Measurements from ENCODE around the gene KLHL25.

The KLHL25 gene

GRCh38 chr15:85723960-85724945 is 70.5 kb downstream of the KLHL25 start:
- no peak overlapping the region for H3K4me2 ChIP-seq (ENCODE audit: low read length)
- no peaks in the 10 kb centered on the region for H3K4me1 ChIP-seq
- H3K27ac ChIP-seq, result no peak overlapping the region
- H3K79me2 ChIP-seq, result no peaks in the 10 kb centered on the region
- no peak overlapping the region for H3K9ac ChIP-seq
- H3K4me3 ChIP-seq (ENCODE audit: low read depth, low read length), result no peak overlapping the region
- H3K27me3 ChIP-seq (ENCODE audit: control insufficient read depth, insufficient read depth, low read length), result no peaks in the 10 kb centered on the region
- no peak overlapping the region for H2AFZ ChIP-seq
- no peak for TF ChIP-seq CTCF (IDR thresholded peaks at IDR 0.05)
- no peaks in the 10 kb centered on the region for H3K9me3 ChIP-seq (ENCODE audit: control insufficient read depth, low read length)
- no peaks in the 10 kb centered on the region for H3K36me3 ChIP-seq (ENCODE audit: control insufficient read depth, insufficient read depth, low read length)

GRCh38 chr15:85722374-85723152 is 72.2 kb downstream of the KLHL25 start:
- no peaks in the 10 kb centered on the region for H3K36me3 ChIP-seq (ENCODE audit: control insufficient read depth, insufficient read depth, low read length)
- no peak overlapping the region for H2AFZ ChIP-seq
- no peak overlapping the region for H3K4me3 ChIP-seq (ENCODE audit: low read depth, low read length)
- no peak for TF ChIP-seq CTCF (IDR thresholded peaks at IDR 0.05)
- H3K79me2 ChIP-seq, result no peaks in the 10 kb centered on the region
- no peaks in the 10 kb centered on the region for H3K27me3 ChIP-seq (ENCODE audit: control insufficient read depth, insufficient read depth, low read length)
- H3K9ac ChIP-seq, result no peak overlapping the region
- H3K9me3 ChIP-seq (ENCODE audit: control insufficient read depth, low read length), result no peaks in the 10 kb centered on the region
- no peaks in the 10 kb centered on the region for H3K4me1 ChIP-seq
- no peak overlapping the region for H3K27ac ChIP-seq
- no peak overlapping the region for H3K4me2 ChIP-seq (ENCODE audit: low read length)

GRCh38 chr15:85718981-85719380 is 75.7 kb downstream of the KLHL25 start:
- no peak overlapping the region for H2AFZ ChIP-seq
- no peak overlapping the region for H3K9ac ChIP-seq
- no peak overlapping the region for H3K4me3 ChIP-seq (ENCODE audit: low read depth, low read length)
- no peaks in the 10 kb centered on the region for H3K9me3 ChIP-seq (ENCODE audit: control insufficient read depth, low read length)
- no peaks in the 10 kb centered on the region for H3K79me2 ChIP-seq
- H3K4me2 ChIP-seq (ENCODE audit: low read length), result no peak overlapping the region
- no peak overlapping the region for H3K27ac ChIP-seq
- H3K27me3 ChIP-seq (ENCODE audit: control insufficient read depth, insufficient read depth, low read length), result no peaks in the 10 kb centered on the region
- TF ChIP-seq CTCF (IDR thresholded peaks at IDR 0.05), result no peak
- H3K4me1 ChIP-seq, result no peaks in the 10 kb centered on the region
- H3K36me3 ChIP-seq (ENCODE audit: control insufficient read depth, insufficient read depth, low read length), result no peaks in the 10 kb centered on the region

- no peaks in the 10 kb centered on the region for H3K27me3 ChIP-seq (ENCODE audit: control insufficient read depth, insufficient read depth, low read length)
- no peaks in the 10 kb centered on the region for H3K9me3 ChIP-seq (ENCODE audit: control insufficient read depth, low read length)
- H3K4me1 ChIP-seq, result no peaks in the 10 kb centered on the region
- no peak for TF ChIP-seq CTCF (IDR thresholded peaks at IDR 0.05)
- H3K4me2 ChIP-seq (ENCODE audit: low read length), result no peak overlapping the region
- no peak overlapping the region for H3K9ac ChIP-seq
- no peak overlapping the region for H3K4me3 ChIP-seq (ENCODE audit: low read depth, low read length)
- H3K27ac ChIP-seq, result no peak overlapping the region
- H3K36me3 ChIP-seq (ENCODE audit: control insufficient read depth, insufficient read depth, low read length), result no peaks in the 10 kb centered on the region
- H2AFZ ChIP-seq, result no peak overlapping the region
- H3K79me2 ChIP-seq, result no peaks in the 10 kb centered on the region
Measured at GRCh38 chr15:85718271-85718971, 76.3 kb downstream of the KLHL25 start.
